Testis (tissue), 3 donors: ENCODE data around the gene BHLHA9. TPM values are rescaled to one million over a fixed set of nuclear protein-coding genes. Genes with fewer than 3 reads are reported as not detected.

Experiments
- DNase-seq: peaks from one replicate; pipeline ENCODE4 v3.0.0-alpha.2; 2019
- H3K27ac ChIP-seq, 2 donors: fragments of 200-600 bp; sonication (generic); one replicate each; pipeline ENCODE4 v1.5.1; 2019
- H3K27me3 ChIP-seq: fragments of 200-600 bp; sonication (generic); one replicate; pipeline ENCODE4 v1.5.1; 2019
- H3K36me3 ChIP-seq: fragments of 200-600 bp; sonication (generic); one replicate; pipeline ENCODE4 v1.5.1; 2017; ENCODE audit warnings: low read depth; ENCODE audit errors: missing control alignments
- H3K4me1 ChIP-seq: fragments of 200-600 bp; sonication (generic); one replicate; pipeline ENCODE4 v1.5.1; 2019
- H3K4me3 ChIP-seq, 2 donors: fragments of 200-600 bp; sonication (generic); one replicate each; pipeline ENCODE4 v1.5.1; 2017 to 2019
- H3K9me3 ChIP-seq: fragments of 200-600 bp; sonication (generic); one replicate; pipeline ENCODE4 v1.5.1; 2017
- CTCF ChIP-seq, 3 experiments: fragments of 450-650 bp in 2 of 3; fragments of 200-600 bp in 1 of 3; sonication (generic) in 1 of 3; IDR thresholded peaks; one replicate each; pipeline ENCODE4 v1.5.1; 2016 to 2019; ENCODE audit warnings: antibody characterized with exemption in 3 of 3, mild to moderate bottlenecking in 2 of 3, moderate library complexity in 1 of 3
- POLR2A ChIP-seq: fragments of 450-650 bp; IDR thresholded peaks from one replicate; pipeline ENCODE4 v1.6.1; 2017; ENCODE audit warnings: antibody characterized with exemption, mild to moderate bottlenecking, moderate library complexity
- WGBS, 2 donors: methylation state at CpG; one replicate each; pipeline ENCODE4 v1.1.5; 2018; 5-methylcytosine and 5-hydroxymethylcytosine counted together
- intact Hi-C: fragments of 100-400 bp; cut with DNase I; formaldehyde crosslinking; loops from one replicate; pipeline ENCODE4 v1.15.1; 2023; ENCODE audit warnings: low total_unique reads
- polyA plus RNA-seq: library from polyadenylated mRNA; stranded (reverse); fragments of 350-450 nt; fragmentation: Illumina TruSeq; extraction: RNeasy Lipid Tissue Mini Kit (QIAGEN cat#74804); gene quantifications from one replicate; pipeline ENCODE4 v1.2.3, GENCODE V29; 2014; ENCODE audit warnings: low read depth, low replicate concordance; ENCODE audit not compliant: insufficient read depth
- total RNA-seq, 2 donors: library from RNA; depleted of rRNA; stranded (reverse); fragments of >200 nt; gene quantifications; one replicate each; pipeline ENCODE4 v1.2.3, GENCODE V29; 2016

The BHLHA9 gene
- total and polyA plus RNA-seq, 3 donors from 2014 or later, result 0.56 to 0.79 TPM; not detected in 1

GRCh38 chr17:1260086-1260769, 10.0 kb upstream of the BHLHA9 start:
- Histone ChIP-seq H3K4me3 (peak overlapping the region; percentile 42 to 56), H3K9me3 (no peaks in the 10 kb centered on the region), H3K36me3 (no peaks in the 10 kb centered on the region), H3K4me1 (peaks cover 6% of the 10 kb centered on the region), H3K27me3 (no peaks in the 10 kb centered on the region), H3K27ac (peak overlapping the region in 1 of 2 donors; percentile 68)
- no peak for TF ChIP-seq POLR2A
- no peak for TF ChIP-seq CTCF (IDR thresholded peaks at IDR 0.05)
- 12 to 18% methylated on average over 15 to 43 of the region's 43 CpGs for WGBS, 2 donors
- intact Hi-C loops, result no loop called here
- no peak for DNase-seq

- Histone ChIP-seq H3K27ac (no peak overlapping the region), H3K9me3 (no peaks in the 10 kb centered on the region), H3K36me3 (no peaks in the 10 kb centered on the region), H3K4me1 (peaks cover 6% of the 10 kb centered on the region), H3K4me3 (no peak overlapping the region), H3K27me3 (no peaks in the 10 kb centered on the region)
- intact Hi-C loops, result no loop called here
- TF ChIP-seq CTCF (IDR thresholded peaks at IDR 0.05), result no peak
- no peak for TF ChIP-seq POLR2A
- no peak for DNase-seq
- WGBS, 2 donors, result 80 to 83% methylated on average over 6 of the region's 6 CpGs
Measured at GRCh38 chr17:1260770-1261161, 9.5 kb upstream of the BHLHA9 start.

GRCh38 chr17:1264196-1264595, 6.0 kb upstream of the BHLHA9 start:
- TF ChIP-seq CTCF (IDR thresholded peaks at IDR 0.05), result no peak
- no peak for TF ChIP-seq POLR2A
- no peak overlapping the region for H3K27ac ChIP-seq
- H3K9me3 ChIP-seq, result no peaks in the 10 kb centered on the region
- 49 to 51% methylated on average over 9 of the region's 9 CpGs for WGBS, 2 donors
- H3K27me3 ChIP-seq, result no peaks in the 10 kb centered on the region
- H3K36me3 ChIP-seq, result no peaks in the 10 kb centered on the region
- peaks cover 10% of the 10 kb centered on the region for H3K4me1 ChIP-seq
- no peak overlapping the region for H3K4me3 ChIP-seq
- no peak for DNase-seq
- intact Hi-C loops, result no loop called here

GRCh38 chr17:1267471-1267943, 2.7 kb upstream of the BHLHA9 start:
- no peaks in the 10 kb centered on the region for H3K36me3 ChIP-seq
- no peak for TF ChIP-seq POLR2A
- TF ChIP-seq CTCF (IDR thresholded peaks at IDR 0.05), result no peak
- peak overlapping the region; percentile 67 to 82 for H3K4me3 ChIP-seq
- no peaks in the 10 kb centered on the region for H3K27me3 ChIP-seq
- intact Hi-C loops, result loop anchor here (5.0 kb wide), 1 partner anchor 65 kb away; no protein-coding TSS in a partner anchor
- 4 to 8% methylated on average over 17 of the region's 17 CpGs for WGBS, 2 donors
- DNase-seq, result no peak
- H3K4me1 ChIP-seq, result peaks cover 3% of the 10 kb centered on the region
- no peaks in the 10 kb centered on the region for H3K9me3 ChIP-seq
- peak overlapping the region; percentile 64 to 92 for H3K27ac ChIP-seq

GRCh38 chr17:1271030-1271423, 783 bp downstream of the BHLHA9 start:
- Histone ChIP-seq H3K9me3 (no peaks in the 10 kb centered on the region), H3K4me3 (no peak overlapping the region), H3K36me3 (no peaks in the 10 kb centered on the region), H3K27me3 (no peaks in the 10 kb centered on the region), H3K27ac (no peak overlapping the region), H3K4me1 (peaks cover 3% of the 10 kb centered on the region)
- intact Hi-C loops, result no loop called here
- 0 to 1% methylated on average over 1 to 18 of the region's 42 CpGs for WGBS, 2 donors
- no peak for DNase-seq
- TF ChIP-seq POLR2A, result no peak
- TF ChIP-seq CTCF (IDR thresholded peaks at IDR 0.05), result no peak
